Measurements from ENCODE around the gene FUT7. TPM values are rescaled to one million over a fixed set of nuclear protein-coding genes. Genes with fewer than 3 reads are reported as not detected.

FUT7 gene
- polyA plus RNA-seq (ENCODE audit: insufficient read length): 0.08 TPM

DNA sequence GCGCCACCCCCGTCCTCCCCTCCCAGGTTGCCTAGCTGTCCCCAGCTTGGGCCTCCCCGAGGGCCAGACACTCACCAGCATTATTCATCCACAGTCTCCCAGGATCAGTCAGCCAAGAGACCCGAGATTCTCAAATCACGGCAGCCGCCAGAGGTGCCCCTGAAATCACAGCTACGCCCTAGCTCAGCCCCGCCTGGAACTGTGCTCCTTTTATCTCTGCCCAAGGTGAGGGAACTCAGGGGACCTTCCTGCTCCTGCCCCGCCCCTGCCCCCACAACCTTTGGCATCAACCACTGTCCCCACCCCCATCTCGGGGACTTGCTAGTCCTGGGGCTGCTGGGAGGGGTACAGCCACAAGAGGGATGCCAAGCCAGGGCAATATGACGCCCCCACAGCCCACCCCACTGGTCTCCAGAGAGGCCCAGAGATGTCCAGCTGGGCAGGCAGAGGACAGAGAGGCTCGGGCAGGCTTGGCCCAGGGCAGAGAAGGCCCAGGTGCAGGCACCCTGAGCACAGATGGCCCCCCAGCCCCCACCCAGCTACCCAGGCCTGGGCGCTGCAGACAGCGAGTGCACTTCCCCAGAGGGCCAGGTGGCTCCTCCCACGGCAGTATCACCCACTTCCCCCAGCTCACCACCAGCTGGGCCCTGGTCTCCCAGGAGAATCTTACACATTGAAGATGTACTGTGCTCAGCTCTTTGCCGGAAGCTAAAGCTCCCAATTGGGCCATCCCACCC, at the start of gene FUT7:
Gene FUT7, minus strand, starts transcription at position 185 of the 737 bp plus-strand sequence. Its CDS starts 97 bp downstream, at position 88.
- no peak for DNase-seq (ENCODE audit: low read depth)

DNA sequence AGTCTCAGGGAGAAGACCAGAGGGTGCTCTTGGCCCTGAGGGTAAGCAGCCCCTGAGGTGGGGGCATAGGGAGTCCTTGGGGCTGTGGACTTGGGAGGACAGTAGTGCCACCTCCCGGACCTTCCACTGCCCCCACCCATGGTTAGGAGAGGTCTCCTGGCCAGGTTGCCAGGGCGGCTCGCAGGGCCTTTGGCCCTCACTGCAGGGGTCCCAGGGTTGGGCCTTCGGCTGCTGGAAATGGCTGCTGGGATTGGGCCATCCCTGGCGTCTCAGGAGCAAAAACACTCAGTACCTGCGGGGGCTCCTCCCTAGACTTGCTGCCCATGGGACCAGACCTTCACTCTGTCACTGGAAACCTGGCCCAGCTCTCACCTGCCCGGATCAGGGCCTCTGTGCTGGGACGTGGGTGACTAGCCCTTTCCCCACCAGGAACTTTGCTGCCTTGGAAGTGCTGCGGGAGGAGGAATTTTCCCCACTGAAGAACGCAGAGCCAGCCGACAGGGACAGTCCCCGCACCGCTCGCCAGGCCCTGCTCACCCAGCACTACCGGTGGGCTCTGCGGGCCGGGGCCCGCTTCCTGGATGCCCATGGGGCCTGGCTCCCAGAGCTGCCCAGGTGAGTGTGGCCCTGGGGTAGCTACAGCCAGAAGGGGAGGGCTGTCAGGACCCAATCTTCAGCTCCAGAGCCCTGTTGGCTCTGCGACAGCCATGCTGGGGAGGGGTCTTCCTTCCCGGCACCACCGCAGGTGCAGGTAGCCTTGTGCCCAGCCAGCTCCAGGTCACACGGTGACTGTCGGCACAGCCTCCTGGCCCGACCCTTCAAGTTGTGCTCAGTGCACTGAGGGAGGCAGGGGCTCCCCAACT, 48.6 kb upstream of the FUT7 start:
- no peak for DNase-seq (ENCODE audit: low read depth)

- DNase-seq (ENCODE audit: low read depth): no peak
Observed at GRCh38 chr9:137079401-137079787, 47.5 kb upstream of the FUT7 start.

DNA sequence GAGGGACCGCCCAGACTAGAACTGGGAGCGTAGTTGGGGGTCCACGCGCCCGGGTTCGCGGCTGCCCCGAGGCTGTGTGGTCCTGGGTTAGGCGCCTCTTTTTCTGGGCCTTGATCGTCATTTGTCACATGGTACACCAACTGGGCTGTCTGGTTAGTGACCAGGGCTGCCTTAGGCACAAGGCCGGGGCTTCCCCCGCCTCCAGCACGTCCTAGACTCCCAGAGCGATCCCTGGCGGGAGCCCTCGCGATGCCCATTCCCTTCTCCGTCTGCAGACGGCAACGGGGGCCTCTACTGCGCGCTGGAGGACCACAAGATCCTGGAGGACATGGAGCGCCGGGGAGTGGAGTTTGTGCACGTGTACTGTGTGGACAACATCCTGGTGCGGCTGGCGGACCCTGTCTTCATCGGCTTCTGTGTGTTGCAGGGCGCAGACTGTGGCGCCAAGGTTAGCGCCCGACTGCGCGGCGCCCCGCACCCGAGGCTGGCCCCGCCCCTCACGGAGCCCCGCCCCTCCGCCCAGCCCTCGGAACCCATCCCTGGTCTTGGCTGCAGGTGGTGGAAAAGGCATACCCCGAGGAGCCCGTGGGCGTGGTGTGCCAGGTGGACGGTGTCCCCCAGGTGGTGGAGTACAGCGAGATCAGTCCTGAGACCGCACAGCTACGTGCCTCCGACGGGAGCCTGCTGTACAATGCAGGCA, 47.0 kb upstream of the FUT7 start:
- DNase-seq (ENCODE audit: low read depth): no peak

DNA sequence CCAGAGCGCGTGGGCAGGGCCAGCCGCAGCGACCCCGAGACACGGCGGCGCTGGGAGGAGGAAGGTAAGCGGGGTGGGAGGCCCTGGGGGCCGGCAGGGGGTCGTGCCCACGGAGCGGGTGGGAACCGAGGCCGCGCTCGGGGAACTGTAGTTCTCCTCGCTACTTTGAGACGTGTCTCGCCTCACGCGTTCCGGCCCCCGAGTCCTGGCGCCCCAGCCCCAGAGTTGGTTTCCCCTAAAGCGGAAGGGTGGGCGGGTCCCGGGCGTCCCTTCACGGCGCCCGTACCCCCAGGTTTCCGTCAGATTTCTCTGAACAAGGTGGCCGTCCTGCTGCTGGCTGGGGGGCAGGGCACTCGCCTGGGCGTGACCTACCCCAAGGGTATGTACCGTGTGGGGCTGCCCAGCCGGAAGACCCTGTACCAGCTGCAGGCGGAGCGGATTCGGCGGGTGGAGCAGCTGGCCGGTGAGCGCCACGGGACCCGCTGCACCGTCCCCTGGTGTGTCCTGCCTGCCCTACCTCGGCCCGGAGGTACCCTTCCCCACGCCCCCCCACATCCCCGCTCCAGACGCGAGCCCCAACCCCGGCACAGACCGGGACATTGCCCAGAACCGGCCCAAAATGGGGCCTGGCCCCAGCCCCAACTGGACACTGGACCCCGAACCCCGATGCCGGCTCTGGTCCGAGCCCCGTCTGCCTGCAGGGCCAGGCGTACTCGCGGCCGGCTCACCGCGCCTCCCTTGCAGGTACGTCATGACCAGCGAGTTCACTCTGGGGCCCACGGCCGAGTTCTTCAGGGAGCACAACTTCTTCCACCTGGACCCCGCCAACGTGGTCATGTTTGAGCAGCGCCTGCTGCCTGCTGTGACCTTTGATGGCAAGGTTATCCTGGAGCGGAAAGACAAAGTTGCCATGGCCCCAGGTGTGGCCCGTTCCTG, 46.1 kb upstream of the FUT7 start:
- no peak for DNase-seq (ENCODE audit: low read depth)

- no peak for DNase-seq (ENCODE audit: low read depth)
Observed at GRCh38 chr9:137077010-137077747, 45.3 kb upstream of the FUT7 start, which contains the start of gene UAP1L1. TSS of gene UAP1L1 (plus strand) at chr9:137077517. CDS start at chr9:137077533, 16 bp downstream.

GRCh38 chr9:137076636-137077009, 44.7 kb upstream of the FUT7 start:
- DNase-seq (ENCODE audit: low read depth): no peak

DNA sequence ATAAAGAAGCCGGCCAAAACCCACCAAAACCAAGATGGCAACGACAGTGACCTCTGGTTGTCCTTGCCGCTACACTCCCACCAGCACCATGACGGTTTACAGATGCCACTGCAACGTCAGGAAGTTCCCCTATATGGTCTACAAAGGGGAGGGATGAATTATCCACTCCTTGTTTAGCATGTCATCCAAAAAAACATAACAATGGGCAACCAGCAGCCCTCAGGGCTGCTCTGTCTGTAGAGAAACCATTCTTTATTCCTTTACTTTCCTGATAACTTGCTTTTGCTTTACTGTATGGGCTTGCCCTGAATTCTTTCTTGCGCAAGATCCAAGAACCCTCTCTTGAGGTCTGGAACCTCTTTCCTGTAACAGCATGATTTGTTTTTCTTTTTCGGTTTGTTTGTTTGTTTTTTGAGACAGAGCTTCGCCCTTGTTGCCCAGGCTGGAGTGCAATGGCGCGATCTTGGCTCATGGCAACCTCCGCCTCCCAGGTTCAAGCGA, 43.4 kb upstream of the FUT7 start:
- DNase-seq (ENCODE audit: low read depth): no peak

- DNase-seq (ENCODE audit: low read depth): no peak
Observed at GRCh38 chr9:137074657-137075274, 42.9 kb upstream of the FUT7 start.

DNA sequence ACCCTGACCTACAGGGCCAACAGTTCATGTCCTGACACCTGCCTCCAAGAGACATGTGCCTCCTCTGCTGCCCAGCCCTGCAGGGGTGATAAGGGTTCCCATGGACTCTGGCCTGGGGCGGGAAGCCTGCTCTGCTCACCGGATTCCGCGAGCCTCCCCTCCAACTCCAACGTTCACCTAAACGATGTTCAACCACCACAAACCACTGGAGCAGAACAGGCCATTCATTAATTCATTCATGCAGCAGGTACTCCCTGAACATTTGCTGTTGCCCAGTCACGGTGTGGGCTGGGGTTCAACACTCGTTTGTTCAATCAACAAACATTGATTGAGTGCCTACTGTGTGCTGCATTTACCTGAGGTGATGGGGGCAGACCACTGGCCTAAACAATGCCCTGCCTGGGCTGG, 42.1 kb upstream of the FUT7 start:
- no peak for DNase-seq (ENCODE audit: low read depth)

GRCh38 chr9:137071282-137071681, 39.4 kb upstream of the FUT7 start:
- DNase-seq (ENCODE audit: low read depth): no peak

- no peak for DNase-seq (ENCODE audit: low read depth)
Observed at GRCh38 chr9:137070906-137071275, 39.0 kb upstream of the FUT7 start.

DNA sequence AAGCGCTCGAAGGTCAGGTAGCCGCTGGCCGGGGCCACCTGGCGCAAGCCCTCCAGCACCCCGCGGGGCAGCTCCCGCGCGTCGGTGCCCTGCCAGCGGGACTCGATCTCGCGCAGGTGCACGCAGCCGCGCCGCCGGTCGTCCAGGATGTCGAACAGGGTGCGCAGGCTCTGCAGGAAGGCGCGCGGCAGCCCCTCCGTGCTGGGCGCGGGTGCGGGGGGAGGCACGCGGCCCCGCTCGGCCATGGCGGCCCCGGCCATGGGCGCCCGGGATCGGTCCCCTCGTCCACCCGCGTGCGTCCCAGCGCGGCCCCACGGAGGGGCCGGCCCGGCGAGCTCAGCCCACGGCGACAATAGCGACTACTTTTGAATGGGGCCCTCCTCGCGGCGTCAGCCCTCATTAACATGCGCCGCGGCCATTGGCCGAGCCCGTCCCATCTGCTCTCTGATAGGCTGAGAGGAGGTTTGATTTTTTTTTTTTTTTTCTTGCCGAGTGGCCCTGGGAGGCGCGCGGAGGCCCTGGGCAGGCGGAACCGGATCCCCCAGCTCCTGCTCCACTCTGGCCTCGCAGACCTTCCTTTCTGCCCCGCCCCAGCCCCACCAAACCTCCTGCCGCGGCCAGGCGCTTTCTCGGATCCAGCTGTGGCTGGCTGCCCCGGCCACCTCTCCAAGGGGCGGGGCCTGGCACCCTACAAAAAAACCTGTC, 38.5 kb upstream of the FUT7 start, which contains the start of gene SAPCD2:
Gene SAPCD2, minus strand, starts transcription at position 357 of the 705 bp plus-strand sequence. Its CDS starts 97 bp downstream, at position 260.
- DNase-seq (ENCODE audit: low read depth): no peak

- no peak for DNase-seq (ENCODE audit: low read depth)
Observed at GRCh38 chr9:137069508-137070091, 37.7 kb upstream of the FUT7 start.

- DNase-seq (ENCODE audit: low read depth): no peak
Observed at GRCh38 chr9:137068539-137069507, 36.9 kb upstream of the FUT7 start.

DNA sequence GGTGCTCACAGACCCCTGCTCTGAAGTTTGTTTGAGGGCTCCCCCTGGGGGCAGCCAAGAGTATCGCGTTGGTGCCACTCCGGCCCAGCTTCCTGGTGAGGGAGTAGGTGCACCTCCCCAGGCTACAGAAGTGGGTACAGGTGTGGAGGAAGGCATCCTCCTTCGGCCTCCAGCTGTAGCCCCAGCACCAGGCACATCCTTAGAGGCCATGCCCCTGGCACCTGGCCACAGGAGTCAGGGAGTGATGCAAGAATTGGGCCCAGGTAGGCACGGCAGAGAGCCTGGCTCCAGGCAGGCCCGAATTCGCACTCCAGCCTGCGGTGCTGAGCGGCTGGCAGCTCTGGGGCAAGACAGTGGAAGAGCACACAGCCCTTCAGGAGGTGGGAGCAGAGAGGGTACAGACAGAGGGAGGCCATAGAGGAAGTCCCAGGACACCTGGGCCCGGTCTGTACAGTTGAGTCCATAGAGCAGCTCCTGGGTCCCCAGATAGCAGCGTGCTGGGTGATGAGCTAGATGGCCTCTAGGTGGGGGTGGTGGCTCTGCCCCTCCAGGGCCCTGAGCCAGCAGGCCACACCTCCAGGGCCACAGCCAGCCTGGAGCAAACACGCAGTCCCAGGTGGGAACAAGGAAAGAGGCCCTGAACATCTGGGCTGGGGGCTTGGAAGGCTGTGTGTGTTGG, 36.1 kb upstream of the FUT7 start:
- DNase-seq (ENCODE audit: low read depth): no peak
